K562 (cell line): ENCODE data around the gene PCAT6. TPM values are rescaled to one million over a fixed set of nuclear protein-coding genes. Genes with fewer than 3 reads are reported as not detected.

ENCODE experiments used
- ATAC-seq: fragments of 200-7000 bp; cut with Tn5 transposase; 3 replicates; pipeline ENCODE4 v1.9.1; 2020; ENCODE audit warnings: moderate library complexity
- BruUV-seq: library from RNA; stranded (reverse); fragments of 400-500 nt; replicated peaks from 2 replicates; lab custom pipeline; 2021; lab: Mats Ljungman, UMichigan
- CTCF ChIA-PET: fragments of 300-600 bp; formaldehyde crosslinking; extraction: SDS; loops from one replicate; lab custom pipeline; 2021; ENCODE audit warnings: low intra/inter-chr PET ratio; lab: Yijun Ruan, JAX
- POLR2A ChIA-PET: fragments of 300-600, 350-650 bp; sonication (Branson Sonifier 250); formaldehyde crosslinking; extraction: SDS; loops from one replicate; lab custom pipeline; 2021; ENCODE audit warnings: antibody characterized with exemption, inconsistent platforms; lab: Yijun Ruan, JAX
- DNase-seq, 4 experiments: peaks; one replicate each; pipeline versions ENCODE4 v3.0.0 to v3.0.0-alpha.2; 2011 to 2018; ENCODE audit warnings: low spot score in 3 of 4, mixed read lengths in 3 of 4; ENCODE audit errors: extremely low read depth in 1 of 4
- FAIRE-seq: peaks from 2 replicates; lab custom pipeline; 2011; peaks lifted over from hg19 to GRCh38; lab: Jason Lieb, UNC
- H2AFZ ChIP-seq: 2 replicates; pipeline ENCODE4 v1.6.0; 2011; ENCODE audit warnings: low read depth, low read length, control low read depth, inconsistent platforms
- H3K27ac ChIP-seq: fragments of 200-600 bp; 3 replicates; pipeline ENCODE4 v1.8.0; 2011; ENCODE audit warnings: low read depth, mild to moderate bottlenecking, control low read depth, inconsistent platforms, low read length, moderate library complexity, mixed read lengths; ENCODE audit errors: extremely low read depth
- H3K27me3 ChIP-seq, 2 experiments: fragments of 300-600 bp in 1 of 2; 2 replicates in 1 of 2; 3 replicates in 1 of 2; pipeline versions ENCODE4 v1.6.0 to v1.8.0; 2011; ENCODE audit warnings: inconsistent platforms in 2 of 2, low read length in 2 of 2, mild to moderate bottlenecking in 1 of 2, mixed read lengths in 1 of 2, moderate library complexity in 1 of 2; ENCODE audit not compliant: control insufficient read depth in 2 of 2, insufficient read depth in 2 of 2
- H3K36me3 ChIP-seq: fragments of 300-600 bp; 3 replicates; pipeline ENCODE4 v1.8.0; 2011; ENCODE audit warnings: mild to moderate bottlenecking, low read length, inconsistent platforms; ENCODE audit not compliant: control insufficient read depth, insufficient read depth
- H3K4me1 ChIP-seq, 2 experiments: fragments of 200-600 bp in 1 of 2; replicated peaks in 1 of 2; 2 replicates in 1 of 2; 3 replicates in 1 of 2; pipeline versions ENCODE4 v1.5.1 to v1.8.0; 2011; ENCODE audit warnings: inconsistent platforms in 2 of 2, low read length in 2 of 2, mild to moderate bottlenecking in 1 of 2, mixed read lengths in 1 of 2, moderate library complexity in 1 of 2; ENCODE audit not compliant: control insufficient read depth in 2 of 2, insufficient read depth in 2 of 2
- H3K4me2 ChIP-seq: 2 replicates; pipeline ENCODE4 v1.6.1; 2011; ENCODE audit warnings: low read length, control low read depth, inconsistent platforms, mixed read lengths; ENCODE audit not compliant: insufficient read depth
- H3K4me3 ChIP-seq: fragments of 200-600 bp; sonication (generic), shearing (Covaris generic); 2 replicates; pipeline ENCODE4 v1.5.1; 2016; ENCODE audit warnings: control low read depth, inconsistent platforms
- H3K79me2 ChIP-seq: fragments of 200-600 bp; 3 replicates; pipeline ENCODE4 v1.8.0; 2011; ENCODE audit warnings: low read length, inconsistent platforms; ENCODE audit not compliant: control insufficient read depth, insufficient read depth
- H3K9ac ChIP-seq, 2 experiments: 2 replicates each; pipeline versions ENCODE4 v1.6.0 to v1.6.1; 2011; ENCODE audit warnings: low read depth in 2 of 2, low read length in 2 of 2, control low read depth in 1 of 2, inconsistent platforms in 1 of 2, mild to moderate bottlenecking in 1 of 2, mixed read lengths in 1 of 2; ENCODE audit not compliant: insufficient read depth in 1 of 2
- H3K9me1 ChIP-seq: one replicate; pipeline ENCODE4 v1.6.0; 2011; ENCODE audit warnings: inconsistent platforms, mild to moderate bottlenecking, low read length, moderate library complexity; ENCODE audit not compliant: control insufficient read depth, insufficient read depth
- H3K9me3 ChIP-seq: replicated peaks from 2 replicates; pipeline ENCODE4 v1.5.1; 2011; ENCODE audit warnings: low read depth, low read length, inconsistent platforms; ENCODE audit not compliant: control insufficient read depth, insufficient read depth
- H4K20me1 ChIP-seq: replicated peaks from 2 replicates; pipeline ENCODE4 v1.6.1; 2011; ENCODE audit warnings: low read length, inconsistent platforms, mixed read lengths; ENCODE audit not compliant: control insufficient read depth, insufficient read depth
- BCLAF1 ChIP-seq, 2 experiments: fragments of 450-650 bp in 1 of 2; IDR thresholded peaks; 2 replicates each; pipeline ENCODE4 v1.6.1; 2011 to 2017; ENCODE audit warnings: low read depth in 2 of 2, antibody characterized with exemption in 1 of 2, borderline replicate concordance in 1 of 2, low read length in 1 of 2, mild to moderate bottlenecking in 1 of 2, mixed read lengths in 1 of 2; ENCODE audit not compliant: control insufficient read depth in 1 of 2
- NFIC ChIP-seq: fragments of 450-650 bp; IDR thresholded peaks from 2 replicates; pipeline ENCODE4 v1.6.1; 2017; ENCODE audit warnings: mild to moderate bottlenecking, inconsistent platforms
- WGBS: fragments of 100-300 bp; shearing (Covaris generic); methylation state at CpG from one replicate; pipeline ENCODE4 v1.1.6; 2016; ENCODE audit warnings: low coverage, mixed read lengths; ENCODE audit not compliant: insufficient coverage; ENCODE audit errors: missing lambda C conversion rate; 5-methylcytosine and 5-hydroxymethylcytosine counted together
- in situ Hi-C: fragments of 300-500 bp; cut with MboI; formaldehyde crosslinking; loops from 4 replicates; pipeline ENCODE4 v1.15.0; 2018; ENCODE audit warnings: inconsistent platforms, mixed read lengths
- intact Hi-C: fragments of 100-400 bp; cut with micrococcal nuclease; formaldehyde crosslinking; loops from 2 replicates; pipeline ENCODE4 v1.14.2; 2022
- polyA plus RNA-seq, 8 experiments: library from polyadenylated mRNA; depleted of rRNA in 4 of 8; stranded (reverse) in 5 of 8; unstranded in 3 of 8; fragments of >200 nt; fragmentation: Nextera tagmentation in 2 of 8; fragmentation: Illumina TruSeq in 1 of 8; extraction: Ambion mirVana in 2 of 8; extraction: Trizol in 1 of 8; gene quantifications; 2 replicates each; pipeline versions ENCODE4 v1.2.1 to v1.2.3, GENCODE V29; 2011 to 2014; ENCODE audit warnings: inconsistent platforms in 1 of 8, missing spikeins in 1 of 8
- total RNA-seq, 7 experiments: library from RNA; depleted of rRNA in 6 of 7; stranded (reverse); fragments of >200 nt in 6 of 7; fragmentation: Illumina TruSeq in 2 of 7; extraction: Trizol in 2 of 7; gene quantifications; 2 replicates each; pipeline versions ENCODE4 v1.2.1 to v1.2.3, GENCODE V29; 2011 to 2021; ENCODE audit warnings: low replicate concordance in 1 of 7

The PCAT6 gene
- total and polyA plus RNA-seq, 9 of the 15 experiments (the other 6 are each of a cell fraction or from before 2014, with no cell fraction given), result 0.25 to 2.4 (median 0.54) TPM; not detected in 1

GRCh38 chr1:202796670-202797069 is 14.1 kb upstream of the PCAT6 start:
- in situ Hi-C loops, result no loop called here
- H3K36me3 ChIP-seq, result peaks cover 19% of the 10 kb centered on the region; the same call in 2 of the 3 replicates
- ChIA-PET POLR2A (interaction anchor here (1.1 to 5.8 kb wide), 4 partner anchors 8 to 15 kb away, joined by 3 to 28 read pairs (median 9); partner anchors contain the start of gene PCAT6), CTCF (no interaction called here)
- H3K79me2 ChIP-seq, result peaks cover 92% of the 10 kb centered on the region
- intact Hi-C loops, result no loop called here
- peaks cover 14% of the 10 kb centered on the region for H3K9me1 ChIP-seq
- H3K27ac ChIP-seq, result no peak overlapping the region
- no peak overlapping the region for H3K4me2 ChIP-seq
- ATAC-seq (no peak; the same call in 2 of the 3 replicates), DNase-seq (no peak), FAIRE-seq (no peak)
- H3K4me3 ChIP-seq, result no peak overlapping the region
- 89% methylated on average over 7 of the region's 7 CpGs for WGBS
- TF ChIP-seq NFIC (0 out of 2 replicates have a peak, but pooled peaks have one; percentile 5), BCLAF1 (IDR thresholded peaks at IDR 0.05; ENCODE audit: borderline replicate concordance in 1 of 2, control insufficient read depth in 1 of 2, low read depth in 2 of 2, low read length in 1 of 2) (no peak)
- no peaks in the 10 kb centered on the region for H3K9me3 ChIP-seq
- peaks cover 25% of the 10 kb centered on the region for H4K20me1 ChIP-seq
- BruUV-seq, result no TSS peak
- peaks cover 10 to 11% of the 10 kb centered on the region in 2 experiments; a peak in 3 of 5 replicates for H3K4me1 ChIP-seq
- H2AFZ ChIP-seq, result no peak overlapping the region
- H3K27me3 ChIP-seq, result no peaks in the 10 kb centered on the region
- peak overlapping the region in 1 of 2 experiments; percentile 38; a peak in 1 of 4 replicates for H3K9ac ChIP-seq
